ENCODE results near the gene HLA-DMB.

DNA sequence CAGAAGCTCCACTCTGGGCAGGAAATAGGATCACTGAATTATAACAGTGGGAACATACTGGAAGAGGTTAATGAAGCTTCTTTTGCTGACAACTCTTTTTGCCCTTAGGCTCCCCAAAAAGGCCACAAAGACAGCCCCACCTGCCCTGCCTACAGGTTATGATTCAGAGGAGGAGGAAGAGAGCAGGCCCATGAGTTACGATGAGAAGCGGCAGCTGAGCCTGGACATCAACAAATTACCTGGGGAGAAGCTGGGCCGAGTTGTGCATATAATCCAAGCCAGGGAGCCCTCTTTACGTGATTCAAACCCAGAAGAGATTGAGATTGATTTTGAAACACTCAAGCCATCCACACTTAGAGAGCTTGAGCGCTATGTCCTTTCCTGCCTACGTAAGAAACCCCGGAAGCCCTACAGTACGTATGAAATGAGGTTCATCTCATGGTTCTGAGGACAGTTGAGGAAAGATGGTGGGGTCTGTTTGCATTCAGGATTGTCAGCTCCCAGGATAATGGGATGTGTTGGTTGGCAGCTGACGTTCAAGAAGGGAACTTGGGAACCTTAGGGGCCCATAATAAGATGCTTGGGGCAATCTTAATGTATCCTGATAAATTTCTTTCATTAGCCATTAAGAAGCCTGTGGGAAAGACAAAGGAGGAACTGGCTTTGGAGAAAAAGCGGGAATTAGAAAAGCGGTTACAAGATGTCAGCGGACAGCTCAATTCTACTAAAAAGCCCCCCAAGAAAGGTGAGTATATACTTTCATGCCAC lies 39.1 kb upstream of the HLA-DMB start:
- TF ChIP-seq, protein P1, sequence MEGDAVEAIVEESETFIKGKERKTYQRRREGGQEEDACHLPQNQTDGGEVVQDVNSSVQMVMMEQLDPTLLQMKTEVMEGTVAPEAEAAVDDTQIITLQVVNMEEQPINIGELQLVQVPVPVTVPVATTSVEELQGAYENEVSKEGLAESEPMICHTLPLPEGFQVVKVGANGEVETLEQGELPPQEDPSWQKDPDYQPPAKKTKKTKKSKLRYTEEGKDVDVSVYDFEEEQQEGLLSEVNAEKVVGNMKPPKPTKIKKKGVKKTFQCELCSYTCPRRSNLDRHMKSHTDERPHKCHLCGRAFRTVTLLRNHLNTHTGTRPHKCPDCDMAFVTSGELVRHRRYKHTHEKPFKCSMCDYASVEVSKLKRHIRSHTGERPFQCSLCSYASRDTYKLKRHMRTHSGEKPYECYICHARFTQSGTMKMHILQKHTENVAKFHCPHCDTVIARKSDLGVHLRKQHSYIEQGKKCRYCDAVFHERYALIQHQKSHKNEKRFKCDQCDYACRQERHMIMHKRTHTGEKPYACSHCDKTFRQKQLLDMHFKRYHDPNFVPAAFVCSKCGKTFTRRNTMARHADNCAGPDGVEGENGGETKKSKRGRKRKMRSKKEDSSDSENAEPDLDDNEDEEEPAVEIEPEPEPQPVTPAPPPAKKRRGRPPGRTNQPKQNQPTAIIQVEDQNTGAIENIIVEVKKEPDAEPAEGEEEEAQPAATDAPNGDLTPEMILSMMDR (IDR thresholded peaks at IDR 0.05; ENCODE audit: extremely low read depth in 1 of 2, insufficient read depth in 1 of 2, low read depth in 1 of 2, low read length in 2 of 2), result no peak
- TF ChIP-seq, protein P2, sequence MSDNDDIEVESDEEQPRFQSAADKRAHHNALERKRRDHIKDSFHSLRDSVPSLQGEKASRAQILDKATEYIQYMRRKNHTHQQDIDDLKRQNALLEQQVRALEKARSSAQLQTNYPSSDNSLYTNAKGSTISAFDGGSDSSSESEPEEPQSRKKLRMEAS (IDR thresholded peaks at IDR 0.05; ENCODE audit: insufficient read depth, insufficient read length), result no peak
- TF ChIP-seq POLR2A (IDR thresholded peaks at IDR 0.05; ENCODE audit: low read depth, low read length) (no peak), POLR2AphosphoS5 (IDR thresholded peaks at IDR 0.05; ENCODE audit: insufficient read depth, low read depth, low read length) (no peak), EZH2 (IDR thresholded peaks at IDR 0.05; ENCODE audit: borderline replicate concordance, low read depth, low read length, severe bottlenecking) (no peak)
